Spleen (tissue), 7 donors: Measurements from ENCODE around the gene TREM1.
"Not testable (repeated sequence)": the region's sequence is repeated elsewhere in the genome, so short reads cannot be mapped to it uniquely, and the experiment has no call there.

ENCODE experiments used
- CTCF ChIP-seq, 11 experiments: fragments of 200-600 bp in 7 of 11; fragments of 450-650 bp in 4 of 11; sonication (generic) in 4 of 11; IDR thresholded peaks in 8 of 11; conservative IDR thresholded peaks in 3 of 11; 1 replicate in 7 of 11; 2 replicates in 4 of 11; pipeline versions ENCODE4 v1.4.0 to v1.8.0; 2016 to 2021; ENCODE audit warnings: antibody characterized with exemption in 11 of 11, inconsistent platforms in 4 of 11, mild to moderate bottlenecking in 1 of 11
- POLR2A ChIP-seq, 3 donors: fragments of 450-650 bp; IDR thresholded peaks; one replicate each; pipeline ENCODE4 v1.5.1; 2017; ENCODE audit warnings: antibody characterized with exemption in 3 of 3, mild to moderate bottlenecking in 1 of 3
- POLR2AphosphoS5 ChIP-seq, 3 donors: sonication (generic); formaldehyde crosslinking; IDR thresholded peaks; one replicate each; pipeline ENCODE4 v1.5.1; 2017; ENCODE audit warnings: antibody characterized with exemption in 3 of 3
- donor health status: DM: no; HTN: no; CAD: no; lungs with moderate emphysema.
- donor health status: DM: no; HTN: no; CAD: no.
- donor health status: DM: no; HTN: no; CAD: no.

GRCh38 chr6:41246529-41246928 lies 40.0 kb downstream of the TREM1 start:
- not testable (repeated sequence) for TF ChIP-seq POLR2AphosphoS5 (IDR thresholded peaks at IDR 0.05); POLR2A (IDR thresholded peaks at IDR 0.05); CTCF (IDR thresholded peaks at IDR 0.05 in 8 of 11, conservative IDR thresholded peaks at IDR 0.05 in 3 of 11)
